Body of pancreas (tissue), 4 donors: Measurements from ENCODE around the gene SPRY4.

ENCODE experiments used
- POLR2A ChIP-seq, 3 donors: fragments of 450-650 bp; IDR thresholded peaks; one replicate each; pipeline ENCODE4 v1.6.1; 2016; ENCODE audit warnings: antibody characterized with exemption in 3 of 3, mild to moderate bottlenecking in 2 of 3
- TF ChIP-seq, protein P1 (sequence below), 7 experiments: fragments of 450-650 bp in 4 of 7; fragments of 200-600 bp in 3 of 7; sonication (generic) in 3 of 7; IDR thresholded peaks; one replicate each; pipeline ENCODE4 v1.5.1; 2016 to 2019; ENCODE audit warnings: antibody characterized with exemption in 7 of 7

DNA sequence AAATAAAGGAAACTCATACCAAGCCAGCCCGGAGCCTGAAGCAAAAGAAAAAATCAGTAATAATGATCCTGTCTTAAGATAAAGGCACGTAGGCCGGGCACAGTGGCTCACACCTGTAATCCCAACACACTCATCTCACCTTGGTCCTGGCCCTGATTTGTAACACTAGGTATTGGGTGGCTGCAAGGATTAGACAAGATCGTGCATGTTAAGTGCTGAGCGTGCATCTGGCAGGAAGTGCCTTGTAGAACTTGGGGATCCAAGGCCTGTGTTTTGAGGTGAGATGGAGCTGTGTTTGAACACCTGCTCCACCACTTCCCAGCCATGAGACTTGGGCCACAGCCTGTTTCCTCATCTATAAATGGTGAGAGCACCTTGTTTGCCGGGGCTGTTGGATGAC is 41.5 kb downstream of the SPRY4 start:
- no peak for TF ChIP-seq POLR2A (IDR thresholded peaks at IDR 0.05)
- TF ChIP-seq, protein P1, sequence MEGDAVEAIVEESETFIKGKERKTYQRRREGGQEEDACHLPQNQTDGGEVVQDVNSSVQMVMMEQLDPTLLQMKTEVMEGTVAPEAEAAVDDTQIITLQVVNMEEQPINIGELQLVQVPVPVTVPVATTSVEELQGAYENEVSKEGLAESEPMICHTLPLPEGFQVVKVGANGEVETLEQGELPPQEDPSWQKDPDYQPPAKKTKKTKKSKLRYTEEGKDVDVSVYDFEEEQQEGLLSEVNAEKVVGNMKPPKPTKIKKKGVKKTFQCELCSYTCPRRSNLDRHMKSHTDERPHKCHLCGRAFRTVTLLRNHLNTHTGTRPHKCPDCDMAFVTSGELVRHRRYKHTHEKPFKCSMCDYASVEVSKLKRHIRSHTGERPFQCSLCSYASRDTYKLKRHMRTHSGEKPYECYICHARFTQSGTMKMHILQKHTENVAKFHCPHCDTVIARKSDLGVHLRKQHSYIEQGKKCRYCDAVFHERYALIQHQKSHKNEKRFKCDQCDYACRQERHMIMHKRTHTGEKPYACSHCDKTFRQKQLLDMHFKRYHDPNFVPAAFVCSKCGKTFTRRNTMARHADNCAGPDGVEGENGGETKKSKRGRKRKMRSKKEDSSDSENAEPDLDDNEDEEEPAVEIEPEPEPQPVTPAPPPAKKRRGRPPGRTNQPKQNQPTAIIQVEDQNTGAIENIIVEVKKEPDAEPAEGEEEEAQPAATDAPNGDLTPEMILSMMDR (IDR thresholded peaks at IDR 0.05): no peak
